ENCODE measurements around the gene TMEM132A.

Gene TMEM132A

GRCh38 chr11:60927061-60927592 is 2.9 kb downstream of the TMEM132A start:
- no peak overlapping the region for H3K4me3 ChIP-seq (ENCODE audit: low read length)
- no peak for TF ChIP-seq CTCF (IDR thresholded peaks at IDR 0.05; ENCODE audit: insufficient read depth, low read depth, low read length, missing control alignments)
- no peak for DNase-seq (ENCODE audit: low read depth)

GRCh38 chr11:60927600-60927999 is 3.3 kb downstream of the TMEM132A start:
- H3K4me3 ChIP-seq (ENCODE audit: low read length) = no peak overlapping the region
- no peak for TF ChIP-seq CTCF (IDR thresholded peaks at IDR 0.05; ENCODE audit: insufficient read depth, low read depth, low read length, missing control alignments)
- no peak for DNase-seq (ENCODE audit: low read depth)

- TF ChIP-seq CTCF (IDR thresholded peaks at IDR 0.05; ENCODE audit: insufficient read depth, low read depth, low read length, missing control alignments) = no peak
- no peak for DNase-seq (ENCODE audit: low read depth)
These were observed 4.3 kb downstream of the TMEM132A start for GRCh38 chr11:60928563-60929001.

GRCh38 chr11:60929764-60930163 is 5.5 kb downstream of the TMEM132A start:
- no peak for DNase-seq (ENCODE audit: low read depth)
- TF ChIP-seq CTCF (IDR thresholded peaks at IDR 0.05; ENCODE audit: insufficient read depth, low read depth, low read length, missing control alignments) = no peak
- H3K4me3 ChIP-seq (ENCODE audit: low read length) = no peak overlapping the region

More at GRCh38 chr11:60928563-60929001, 4.3 kb downstream of the TMEM132A start:
- H3K4me3 ChIP-seq (ENCODE audit: low read length) = no peak overlapping the region

GRCh38 chr11:60930394-60930793 is 6.1 kb downstream of the TMEM132A start:
- no peak for TF ChIP-seq CTCF (IDR thresholded peaks at IDR 0.05; ENCODE audit: insufficient read depth, low read depth, low read length, missing control alignments)
- DNase-seq (ENCODE audit: low read depth) = no peak
- no peak overlapping the region for H3K4me3 ChIP-seq (ENCODE audit: low read length)

- H3K4me3 ChIP-seq (ENCODE audit: low read length) = no peak overlapping the region
- no peak for DNase-seq (ENCODE audit: low read depth)
- no peak for TF ChIP-seq CTCF (IDR thresholded peaks at IDR 0.05; ENCODE audit: insufficient read depth, low read depth, low read length, missing control alignments)
These were observed 7.7 kb downstream of the TMEM132A start for GRCh38 chr11:60931917-60932316.

All from epithelial cell of esophagus (primary cell).